ENCODE data around the gene ZDBF2. TPM values are rescaled to one million over a fixed set of nuclear protein-coding genes. Genes with fewer than 3 reads are reported as not detected.
"Not testable (repeated sequence)": the region's sequence is repeated elsewhere in the genome, so short reads cannot be mapped to it uniquely, and the experiment has no call there.

Gene ZDBF2
- total RNA-seq, 1 donor from 2014 or later, result 11.3 TPM

- no peak overlapping the region for H3K4me3 ChIP-seq
- ATAC-seq (no peak), DNase-seq (no peak)
- H3K4me1 ChIP-seq, result no peaks in the 10 kb centered on the region
- no peak for TF ChIP-seq CTCF (IDR thresholded peaks at IDR 0.05)
- no peaks in the 10 kb centered on the region for H3K9me3 ChIP-seq
- no peaks in the 10 kb centered on the region for H3K36me3 ChIP-seq
- H3K27me3 ChIP-seq, result no peaks in the 10 kb centered on the region
- no peak overlapping the region for H3K27ac ChIP-seq
- intact Hi-C loops (cut with DNase I), result no loop called here
These were observed 14.9 kb downstream of the ZDBF2 start for GRCh38 chr2:206289391-206289790.

GRCh38 chr2:206296128-206296527, 21.7 kb downstream of the ZDBF2 start:
- Histone ChIP-seq H3K27me3 (no peaks in the 10 kb centered on the region), H3K4me3 (no peak overlapping the region), H3K36me3 (no peaks in the 10 kb centered on the region), H3K4me1 (no peaks in the 10 kb centered on the region), H3K27ac (no peak overlapping the region), H3K9me3 (no peaks in the 10 kb centered on the region)
- DNase-seq (no peak), ATAC-seq (no peak)
- TF ChIP-seq CTCF (IDR thresholded peaks at IDR 0.05), result no peak
- intact Hi-C loops (cut with DNase I), result no loop called here

GRCh38 chr2:206299608-206300007, 25.1 kb downstream of the ZDBF2 start:
- H3K36me3 ChIP-seq; intact Hi-C loops (cut with DNase I); H3K27ac ChIP-seq; ATAC-seq; DNase-seq; H3K4me1 ChIP-seq; H3K27me3 ChIP-seq; H3K9me3 ChIP-seq; H3K4me3 ChIP-seq: not testable (repeated sequence)

- Histone ChIP-seq H3K27me3 (no peaks in the 10 kb centered on the region), H3K9me3 (no peaks in the 10 kb centered on the region), H3K4me3 (no peak overlapping the region), H3K4me1 (no peaks in the 10 kb centered on the region), H3K36me3 (no peaks in the 10 kb centered on the region), H3K27ac (no peak overlapping the region)
- no peak for DNase-seq
- intact Hi-C loops (cut with DNase I), result no loop called here
- no peak for TF ChIP-seq CTCF (IDR thresholded peaks at IDR 0.05)
- no peak for ATAC-seq
These were observed 31.2 kb downstream of the ZDBF2 start for GRCh38 chr2:206305523-206306245.

- H3K4me3 ChIP-seq, result no peak overlapping the region
- no peak overlapping the region for H3K27ac ChIP-seq
- TF ChIP-seq CTCF (IDR thresholded peaks at IDR 0.05), result no peak
- DNase-seq (no peak), ATAC-seq (no peak)
- no peaks in the 10 kb centered on the region for H3K4me1 ChIP-seq
- no peaks in the 10 kb centered on the region for H3K27me3 ChIP-seq
- no peaks in the 10 kb centered on the region for H3K9me3 ChIP-seq
- intact Hi-C loops (cut with DNase I), result no loop called here
- H3K36me3 ChIP-seq, result no peaks in the 10 kb centered on the region
These were observed 36.6 kb downstream of the ZDBF2 start for GRCh38 chr2:206311026-206311425.

- TF ChIP-seq CTCF (IDR thresholded peaks at IDR 0.05), result no peak
- H3K9me3 ChIP-seq, result peaks cover 9% of the 10 kb centered on the region
- no peak for ATAC-seq
- H3K4me1 ChIP-seq, result no peaks in the 10 kb centered on the region
- H3K27ac ChIP-seq, result no peak overlapping the region
- no peak overlapping the region for H3K4me3 ChIP-seq
- no peak for DNase-seq
- no peaks in the 10 kb centered on the region for H3K36me3 ChIP-seq
- no peaks in the 10 kb centered on the region for H3K27me3 ChIP-seq
- intact Hi-C loops (cut with DNase I), result no loop called here
These were observed 41.7 kb downstream of the ZDBF2 start for GRCh38 chr2:206316141-206316540.
